ENCODE results near the gene NDUFAF8.
A peak's percentile ranks its signal among the peaks of the same experiment; 100 is the strongest.

DNA sequence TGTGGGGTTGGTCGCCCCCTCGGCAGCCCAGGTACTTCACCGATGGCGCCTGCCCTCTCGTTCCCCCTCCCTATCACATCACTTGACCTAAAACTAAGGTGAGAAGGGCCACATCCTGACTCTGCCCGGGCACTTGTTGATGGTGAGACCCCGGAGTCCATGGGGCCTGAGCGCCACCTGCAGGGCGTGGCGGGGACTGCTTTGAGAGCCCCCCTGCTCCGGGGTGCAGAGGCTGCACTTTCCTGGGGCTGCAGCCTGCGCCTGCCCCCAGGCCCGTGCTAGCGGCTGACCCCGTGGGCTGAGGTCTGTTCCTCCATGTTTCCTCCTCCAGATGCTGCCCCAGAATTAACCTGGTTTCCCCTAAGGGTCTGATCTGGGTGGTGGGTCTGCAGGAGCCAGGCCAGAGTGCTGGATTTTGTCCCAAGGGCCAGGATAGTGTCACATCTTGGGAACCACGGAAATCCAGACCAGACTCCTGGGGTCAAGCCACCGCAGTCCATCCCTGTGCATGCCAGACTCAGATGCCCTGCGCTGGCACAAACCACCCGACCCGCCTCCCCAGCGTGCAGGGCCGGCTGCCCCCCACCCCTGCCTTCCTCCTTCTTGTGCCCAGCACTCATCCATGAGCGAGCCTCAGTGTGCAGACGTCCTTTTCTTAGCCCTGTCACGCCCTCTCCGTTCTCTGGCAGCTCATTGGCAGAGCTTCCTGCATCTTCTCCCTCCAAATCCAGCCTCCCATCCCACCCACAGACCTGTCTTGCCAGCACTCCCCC, 2.7 kb downstream of the NDUFAF8 start:
- TF ChIP-seq CTCF (IDR thresholded peaks at IDR 0.05) = peak; percentile 53 to 75 (median 64)
- TF ChIP-seq POLR2A (IDR thresholded peaks at IDR 0.05) = no peak

Measured in uterus (tissue), 2 donors.